Measurements from ENCODE around the gene CERS3. TPM values are rescaled to one million over a fixed set of nuclear protein-coding genes. Genes with fewer than 3 reads are reported as not detected.

Gene CERS3
- polyA plus RNA-seq, 3 donors: 0.04 TPM; not detected in 2

DNA sequence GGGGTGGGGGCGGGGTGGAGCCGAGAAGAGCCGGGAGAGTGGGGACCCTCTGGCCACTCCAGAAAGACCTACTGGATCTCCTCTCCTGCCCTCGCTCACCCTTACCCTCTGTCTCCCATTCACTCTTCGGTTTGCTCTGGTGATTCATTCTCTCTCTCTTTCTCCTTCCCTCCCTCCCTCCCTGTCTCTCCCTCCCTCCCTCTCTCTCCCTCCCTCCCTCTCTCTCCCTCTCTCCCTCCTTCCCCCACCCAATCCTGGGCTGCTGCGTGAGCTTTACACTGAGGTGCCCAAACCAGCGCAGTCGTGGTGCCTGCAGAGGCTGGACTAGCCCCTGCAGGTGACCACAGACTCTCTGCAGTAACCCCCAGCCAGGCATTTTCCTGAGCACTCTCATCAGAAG, 154.8 kb downstream of the CERS3 start:
- H3K9me3 ChIP-seq (replicated peaks in 1 of 2; ENCODE audit: control insufficient read depth in 1 of 2, insufficient read depth in 1 of 2, low read length in 2 of 2): peaks cover 3 to 39% of the 10 kb centered on the region in 2 donors
- H3K4me1 Mint-ChIP-seq: peaks cover 3% of the 10 kb centered on the region
- H3K4me2 ChIP-seq (replicated peaks; ENCODE audit: extremely low read depth, low read length, poor library complexity, severe bottlenecking): no peak overlapping the region
- H4K20me1 ChIP-seq (ENCODE audit: insufficient read depth, low read length): no peaks in the 10 kb centered on the region
- WGBS (ENCODE audit: insufficient coverage): 32% methylated on average over 3 of the region's 8 CpGs
- H3K27me3 Mint-ChIP-seq (ENCODE audit: low read depth in 3 of 3): peaks cover 44 to 61% (median 49%) of the 10 kb centered on the region in 3 donors
- no peaks in the 10 kb centered on the region for H3K36me3 ChIP-seq (replicated peaks in 1 of 2; ENCODE audit: control insufficient read depth in 1 of 2, insufficient read depth in 2 of 2, low read length in 2 of 2)
- peaks cover 4 to 46% (median 32%) of the 10 kb centered on the region in 7 donors for H3K9me3 Mint-ChIP-seq
- H3K4me3 Mint-ChIP-seq: peak overlapping the region in 1 of 2 donors; percentile 76
- DNase-seq: no peak
- no peak overlapping the region for H3K4me3 ChIP-seq (replicated peaks in 1 of 3; ENCODE audit: low read depth in 2 of 3, low read length in 3 of 3)
- H3K27me3 ChIP-seq (ENCODE audit: control insufficient read depth in 2 of 2, insufficient read depth in 2 of 2, low read length in 2 of 2): peaks cover 36 to 48% of the 10 kb centered on the region in 2 donors
- H2AFZ ChIP-seq (ENCODE audit: insufficient read depth, low read depth, low read length, poor library complexity, severe bottlenecking): no peak overlapping the region
- no peak overlapping the region for H3K9ac ChIP-seq (ENCODE audit: insufficient read depth, low read length, poor library complexity, severe bottlenecking)
- TF ChIP-seq, protein P1, sequence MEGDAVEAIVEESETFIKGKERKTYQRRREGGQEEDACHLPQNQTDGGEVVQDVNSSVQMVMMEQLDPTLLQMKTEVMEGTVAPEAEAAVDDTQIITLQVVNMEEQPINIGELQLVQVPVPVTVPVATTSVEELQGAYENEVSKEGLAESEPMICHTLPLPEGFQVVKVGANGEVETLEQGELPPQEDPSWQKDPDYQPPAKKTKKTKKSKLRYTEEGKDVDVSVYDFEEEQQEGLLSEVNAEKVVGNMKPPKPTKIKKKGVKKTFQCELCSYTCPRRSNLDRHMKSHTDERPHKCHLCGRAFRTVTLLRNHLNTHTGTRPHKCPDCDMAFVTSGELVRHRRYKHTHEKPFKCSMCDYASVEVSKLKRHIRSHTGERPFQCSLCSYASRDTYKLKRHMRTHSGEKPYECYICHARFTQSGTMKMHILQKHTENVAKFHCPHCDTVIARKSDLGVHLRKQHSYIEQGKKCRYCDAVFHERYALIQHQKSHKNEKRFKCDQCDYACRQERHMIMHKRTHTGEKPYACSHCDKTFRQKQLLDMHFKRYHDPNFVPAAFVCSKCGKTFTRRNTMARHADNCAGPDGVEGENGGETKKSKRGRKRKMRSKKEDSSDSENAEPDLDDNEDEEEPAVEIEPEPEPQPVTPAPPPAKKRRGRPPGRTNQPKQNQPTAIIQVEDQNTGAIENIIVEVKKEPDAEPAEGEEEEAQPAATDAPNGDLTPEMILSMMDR (IDR thresholded peaks at IDR 0.05): no peak
- H3K27ac ChIP-seq (ENCODE audit: low read depth in 1 of 2, low read length in 2 of 2): no peak overlapping the region
- peaks cover 2 to 8% of the 10 kb centered on the region in 2 donors for H3K36me3 Mint-ChIP-seq
- no peaks in the 10 kb centered on the region for H3K79me2 ChIP-seq (ENCODE audit: insufficient read depth, low read length)
- no peak overlapping the region for H3K27ac Mint-ChIP-seq
- H3K4me1 ChIP-seq (ENCODE audit: control insufficient read depth in 1 of 2, insufficient read depth in 2 of 2, low read length in 2 of 2): peaks cover 0 to 2% of the 10 kb centered on the region in 2 donors
- intact Hi-C loops (cut with micrococcal nuclease): no loop called here

DNA sequence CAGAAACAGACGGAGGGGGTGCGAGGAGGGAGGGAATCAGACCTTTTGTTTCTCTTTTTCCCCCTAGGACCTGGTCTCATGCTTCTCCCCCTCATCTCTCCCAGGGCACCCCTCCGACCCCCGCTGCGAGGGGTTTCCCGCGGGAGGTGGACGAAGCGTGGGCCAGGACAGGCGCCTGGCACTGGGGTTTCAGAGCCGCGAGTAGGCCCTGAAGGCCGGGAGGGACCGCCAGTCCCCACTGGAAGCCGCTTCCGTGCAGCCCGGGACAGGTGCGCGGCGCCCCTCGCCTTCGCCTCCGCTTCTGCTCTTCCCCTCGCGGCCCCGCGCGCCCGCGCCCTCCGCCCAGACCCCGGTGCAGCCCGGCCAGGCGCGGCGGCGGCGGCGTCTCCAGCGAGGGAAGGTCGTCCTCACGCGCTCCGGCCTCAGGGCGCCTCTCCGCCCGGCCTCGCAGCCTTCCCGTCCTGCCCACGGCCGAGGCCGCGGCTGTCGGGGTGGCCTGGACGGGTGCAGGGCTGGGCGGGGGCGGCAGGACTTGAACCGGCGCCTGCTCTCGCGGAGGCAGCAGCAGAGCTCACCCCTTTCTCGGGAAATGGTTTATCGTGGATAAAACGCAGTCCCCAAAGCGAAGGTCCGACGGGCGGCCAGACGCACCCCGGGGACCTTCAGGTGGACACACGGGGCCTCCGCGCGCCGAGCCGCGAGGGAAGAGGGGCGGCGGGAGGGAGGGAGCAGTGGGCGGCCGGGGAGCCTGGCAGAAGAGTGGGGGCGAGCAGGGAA, 155.4 kb downstream of the CERS3 start:
- H3K27me3 Mint-ChIP-seq (ENCODE audit: low read depth in 3 of 3): peaks cover 44 to 58% (median 47%) of the 10 kb centered on the region in 3 donors
- no peak overlapping the region for H3K27ac ChIP-seq (ENCODE audit: low read depth in 1 of 2, low read length in 2 of 2)
- no peak overlapping the region for H3K9ac ChIP-seq (ENCODE audit: insufficient read depth, low read length, poor library complexity, severe bottlenecking)
- no peak for DNase-seq
- intact Hi-C loops (cut with micrococcal nuclease): no loop called here
- peaks cover 2 to 8% of the 10 kb centered on the region in 2 donors for H3K36me3 Mint-ChIP-seq
- H4K20me1 ChIP-seq (ENCODE audit: insufficient read depth, low read length): no peaks in the 10 kb centered on the region
- WGBS (ENCODE audit: insufficient coverage): 4% methylated on average over 73 of the region's 82 CpGs
- peaks cover 0 to 39% of the 10 kb centered on the region in 2 donors for H3K9me3 ChIP-seq (replicated peaks in 1 of 2; ENCODE audit: control insufficient read depth in 1 of 2, insufficient read depth in 1 of 2, low read length in 2 of 2)
- peak overlapping the region in 1 of 2 donors; percentile 56 for H3K4me3 Mint-ChIP-seq
- peaks cover 36 to 48% of the 10 kb centered on the region in 2 donors for H3K27me3 ChIP-seq (ENCODE audit: control insufficient read depth in 2 of 2, insufficient read depth in 2 of 2, low read length in 2 of 2)
- TF ChIP-seq, protein P1 (IDR thresholded peaks at IDR 0.05): no peak
- H3K4me1 Mint-ChIP-seq: peaks cover 3% of the 10 kb centered on the region
- H3K9me3 Mint-ChIP-seq: peaks cover 5 to 40% (median 30%) of the 10 kb centered on the region in 7 donors
- H3K4me3 ChIP-seq (replicated peaks in 1 of 3; ENCODE audit: low read depth in 2 of 3, low read length in 3 of 3): no peak overlapping the region
- peaks cover 0 to 2% of the 10 kb centered on the region in 2 donors for H3K4me1 ChIP-seq (ENCODE audit: control insufficient read depth in 1 of 2, insufficient read depth in 2 of 2, low read length in 2 of 2)
- H3K4me2 ChIP-seq (replicated peaks; ENCODE audit: extremely low read depth, low read length, poor library complexity, severe bottlenecking): peak overlapping the region; percentile 22
- no peaks in the 10 kb centered on the region for H3K36me3 ChIP-seq (replicated peaks in 1 of 2; ENCODE audit: control insufficient read depth in 1 of 2, insufficient read depth in 2 of 2, low read length in 2 of 2)
- no peak overlapping the region for H3K27ac Mint-ChIP-seq
- no peak overlapping the region for H2AFZ ChIP-seq (ENCODE audit: insufficient read depth, low read depth, low read length, poor library complexity, severe bottlenecking)
- no peaks in the 10 kb centered on the region for H3K79me2 ChIP-seq (ENCODE audit: insufficient read depth, low read length)
